Small intestine (tissue), 7 donors: ENCODE measurements around the gene MCM3. TPM values are rescaled to one million over a fixed set of nuclear protein-coding genes. Genes with fewer than 3 reads are reported as not detected.

Source experiments
- DNase-seq, 2 donors: peaks; one replicate each; pipeline versions ENCODE4 v3.0.0 to v3.0.0-alpha.2; 2013
- FAIRE-seq: peaks from 2 replicates; lab custom pipeline; 2012; peaks lifted over from hg19 to GRCh38; lab: Jason Lieb, UNC
- H3K27ac ChIP-seq, 3 donors: one replicate each; pipeline ENCODE4 v1.5.1; 2013; ENCODE audit warnings: low read length in 2 of 3, mild to moderate bottlenecking in 2 of 3, control low read depth in 1 of 3, inconsistent platforms in 1 of 3, low read depth in 1 of 3, moderate library complexity in 1 of 3
- H3K27me3 ChIP-seq, 3 donors: one replicate each; pipeline ENCODE4 v1.6.1; 2013; ENCODE audit warnings: low read length in 3 of 3, inconsistent platforms in 1 of 3; ENCODE audit not compliant: control insufficient read depth in 3 of 3, insufficient read depth in 3 of 3
- H3K36me3 ChIP-seq, 3 donors: one replicate each; pipeline ENCODE4 v1.6.1; 2013; ENCODE audit warnings: low read length in 3 of 3, inconsistent platforms in 1 of 3, low read depth in 1 of 3, mild to moderate bottlenecking in 1 of 3, moderate library complexity in 1 of 3; ENCODE audit not compliant: control insufficient read depth in 3 of 3, insufficient read depth in 2 of 3
- H3K4me1 ChIP-seq, 3 donors: one replicate each; pipeline ENCODE4 v1.6.1; 2013; ENCODE audit warnings: low read length in 2 of 3, inconsistent platforms in 1 of 3, low read depth in 1 of 3, mild to moderate bottlenecking in 1 of 3, moderate library complexity in 1 of 3; ENCODE audit not compliant: control insufficient read depth in 3 of 3, insufficient read depth in 2 of 3
- H3K4me3 ChIP-seq, 3 donors: one replicate each; pipeline ENCODE4 v1.5.1; 2013; ENCODE audit warnings: low read length in 3 of 3, control low read depth in 1 of 3, inconsistent platforms in 1 of 3, low read depth in 1 of 3, mild to moderate bottlenecking in 1 of 3, moderate library complexity in 1 of 3
- H3K9me3 ChIP-seq, 2 donors: one replicate each; pipeline ENCODE4 v1.6.1; 2013; ENCODE audit warnings: low read depth in 1 of 2, low read length in 1 of 2; ENCODE audit not compliant: control insufficient read depth in 2 of 2, insufficient read depth in 1 of 2
- WGBS, 3 donors: extraction: QIAGEN DNeasy Blood & Tissue Kit; methylation state at CpG; one replicate each; pipeline ENCODE4 v1.1.7; 2013; 5-methylcytosine and 5-hydroxymethylcytosine counted together
- polyA plus RNA-seq, 4 donors: library from polyadenylated mRNA; stranded (reverse) in 3 of 4; unstranded in 1 of 4; fragments of 200-250 nt in 3 of 4; fragments of 120-200 nt in 1 of 4; gene quantifications; one replicate each; pipeline versions ENCODE4 v1.2.1 to v1.2.3, GENCODE V29; 2013
- donor health status: healthy with polysubstance abuse.
- donor health status: control.
- donor health status: control.
- donor health status: Bipolar disorder and iron deficiency.
- donor health status: healthy.

MCM3 gene
- polyA plus RNA-seq, 4 donors = 9.4 to 58.0 (median 29.0) TPM

- no peaks in the 10 kb centered on the region for H3K27me3 ChIP-seq
- no peaks in the 10 kb centered on the region for H3K36me3 ChIP-seq
- no peaks in the 10 kb centered on the region for H3K9me3 ChIP-seq
- H3K4me1 ChIP-seq = peaks cover 2 to 54% (median 4%) of the 10 kb centered on the region in 3 donors
- DNase-seq (peak in 1 of 2 donors; percentile 57), FAIRE-seq (no peak)
- WGBS, 3 donors = 69 to 90% (median 86%) methylated on average over 29 to 32 of the region's 32 CpGs
- peak overlapping the region in 1 of 3 donors; percentile 60 for H3K27ac ChIP-seq
- H3K4me3 ChIP-seq = peak overlapping the region in 1 of 3 donors; percentile 11
Measured at GRCh38 chr6:52306972-52307870, 22.7 kb upstream of the MCM3 start.

DNA sequence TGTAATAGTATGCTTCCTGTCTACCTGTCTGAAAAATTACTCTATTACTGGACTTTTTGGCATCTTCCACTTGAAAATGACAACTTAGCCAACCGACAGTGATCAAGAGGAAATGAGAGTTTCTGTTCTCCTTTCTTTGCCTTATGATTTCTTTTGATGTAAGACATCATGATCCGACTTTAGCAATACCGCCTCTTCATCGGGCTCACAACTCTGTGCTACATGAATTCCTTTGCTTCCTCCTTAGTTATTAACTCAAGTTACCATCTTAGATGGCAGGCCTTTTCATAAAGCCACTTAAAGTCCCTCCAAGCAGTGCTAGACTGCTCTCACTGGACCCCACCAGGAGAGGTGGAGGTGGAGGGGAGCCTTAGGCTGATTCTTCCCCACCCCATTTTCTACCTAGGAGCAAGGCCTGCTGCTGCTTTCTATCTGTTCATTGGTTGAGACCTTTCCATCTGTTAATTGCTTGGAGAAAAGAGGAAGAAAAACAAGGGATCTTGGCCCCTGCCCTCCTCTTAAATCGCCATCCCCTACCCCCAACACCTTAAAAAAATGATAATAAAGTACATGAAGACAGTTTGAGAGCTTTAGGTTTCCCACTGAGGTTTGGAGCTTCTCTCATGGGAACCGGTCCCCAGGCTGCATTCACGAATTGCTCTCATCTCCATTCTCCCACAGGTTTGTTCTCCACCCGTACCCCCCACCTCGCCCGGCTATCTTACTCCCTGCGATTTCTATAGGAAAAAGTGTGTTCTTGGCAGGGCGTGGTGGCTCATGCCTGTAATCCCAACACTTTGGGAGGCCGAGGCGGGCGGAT is 21.6 kb upstream of the MCM3 start:
- Histone ChIP-seq H3K36me3 (no peaks in the 10 kb centered on the region), H3K4me3 (no peak overlapping the region), H3K9me3 (no peaks in the 10 kb centered on the region), H3K4me1 (peaks cover 2 to 54% (median 4%) of the 10 kb centered on the region in 3 donors), H3K27ac (peak overlapping the region in 2 of 3 donors; percentile 66 to 79), H3K27me3 (no peaks in the 10 kb centered on the region)
- FAIRE-seq = no peak
- 89 to 94% (median 94%) methylated on average over 14 to 15 of the region's 15 CpGs for WGBS, 3 donors
- no peak for DNase-seq

- DNase-seq (peak in 1 of 2 donors; percentile 51), FAIRE-seq (no peak)
- no peak overlapping the region for H3K4me3 ChIP-seq
- no peaks in the 10 kb centered on the region for H3K36me3 ChIP-seq
- no peaks in the 10 kb centered on the region for H3K27me3 ChIP-seq
- peak overlapping the region; percentile 35 to 79 (median 72) for H3K27ac ChIP-seq
- H3K4me1 ChIP-seq = peaks cover 2 to 54% (median 4%) of the 10 kb centered on the region in 3 donors
- H3K9me3 ChIP-seq = peaks cover 0 to 5% of the 10 kb centered on the region in 2 donors
- 25 to 40% (median 37%) methylated on average over 6 of the region's 6 CpGs for WGBS, 3 donors
Measured at GRCh38 chr6:52305411-52305810, 20.9 kb upstream of the MCM3 start.

GRCh38 chr6:52304983-52305390 is 20.4 kb upstream of the MCM3 start:
- H3K4me3 ChIP-seq = no peak overlapping the region
- peaks cover 2 to 54% (median 4%) of the 10 kb centered on the region in 3 donors for H3K4me1 ChIP-seq
- H3K9me3 ChIP-seq = peaks cover 0 to 10% of the 10 kb centered on the region in 2 donors
- H3K27me3 ChIP-seq = no peaks in the 10 kb centered on the region
- 44 to 79% (median 58%) methylated on average over 1 of the region's 1 CpG for WGBS, 3 donors
- peak; percentile 54 to 68 for DNase-seq
- peak overlapping the region in 2 of 3 donors; percentile 72 to 79 for H3K27ac ChIP-seq
- no peaks in the 10 kb centered on the region for H3K36me3 ChIP-seq
- FAIRE-seq = no peak

DNA sequence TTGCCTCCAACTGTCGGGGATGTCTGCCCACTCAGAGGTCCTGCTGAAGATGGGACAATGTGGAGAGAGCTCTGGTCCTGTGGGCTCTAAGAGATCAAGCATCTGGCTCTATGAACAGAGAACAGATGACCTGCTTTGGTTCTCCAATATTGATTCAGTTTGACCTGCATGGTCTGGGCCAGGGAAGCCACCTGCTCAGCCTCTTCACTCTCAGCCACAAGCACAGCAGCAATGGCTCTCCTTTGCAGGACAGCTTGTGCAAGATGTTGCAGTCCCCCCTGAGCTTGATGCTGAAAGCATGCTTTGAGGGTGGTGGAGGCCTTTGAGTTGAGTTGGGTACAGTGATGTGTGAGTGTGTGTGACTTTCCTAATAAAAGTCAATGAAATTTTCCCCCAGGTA is 18.6 kb upstream of the MCM3 start:
- peaks cover 2 to 52% (median 4%) of the 10 kb centered on the region in 3 donors for H3K4me1 ChIP-seq
- FAIRE-seq = no peak

DNA sequence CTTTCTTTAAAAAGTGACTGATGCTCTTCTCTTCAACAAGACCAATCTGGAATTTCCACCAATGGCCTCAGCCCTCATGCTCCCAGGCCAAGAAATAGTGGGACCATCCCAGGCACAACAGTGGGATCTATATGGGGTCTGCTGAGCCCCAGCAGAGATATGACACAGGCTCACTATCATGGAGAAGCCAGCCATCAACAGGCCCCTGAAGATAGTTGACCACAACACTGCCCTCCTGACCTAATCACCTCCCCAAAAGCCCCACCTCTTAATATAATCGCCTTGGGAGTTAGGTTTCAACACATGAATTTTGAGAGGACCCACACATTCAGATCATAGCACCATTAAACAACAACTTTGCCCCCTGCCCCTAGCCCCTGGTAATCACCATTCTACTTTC is 16.8 kb upstream of the MCM3 start:
- Histone ChIP-seq H3K27me3 (no peaks in the 10 kb centered on the region), H3K27ac (no peak overlapping the region), H3K4me3 (no peak overlapping the region), H3K9me3 (peaks cover 0 to 13% of the 10 kb centered on the region in 2 donors), H3K36me3 (no peaks in the 10 kb centered on the region), H3K4me1 (peaks cover 2 to 36% (median 4%) of the 10 kb centered on the region in 3 donors)
- FAIRE-seq (no peak), DNase-seq (no peak)
- 95 to 100% (median 97%) methylated on average over 1 of the region's 1 CpG for WGBS, 3 donors

More for the DNA sequence above, 18.6 kb upstream of the MCM3 start:
- WGBS, 3 donors = 100% methylated on average over 1 of the region's 1 CpG
- Histone ChIP-seq H3K9me3 (peaks cover 0 to 10% of the 10 kb centered on the region in 2 donors), H3K27ac (no peak overlapping the region), H3K4me3 (no peak overlapping the region), H3K36me3 (no peaks in the 10 kb centered on the region), H3K27me3 (no peaks in the 10 kb centered on the region)
- no peak for DNase-seq

DNA sequence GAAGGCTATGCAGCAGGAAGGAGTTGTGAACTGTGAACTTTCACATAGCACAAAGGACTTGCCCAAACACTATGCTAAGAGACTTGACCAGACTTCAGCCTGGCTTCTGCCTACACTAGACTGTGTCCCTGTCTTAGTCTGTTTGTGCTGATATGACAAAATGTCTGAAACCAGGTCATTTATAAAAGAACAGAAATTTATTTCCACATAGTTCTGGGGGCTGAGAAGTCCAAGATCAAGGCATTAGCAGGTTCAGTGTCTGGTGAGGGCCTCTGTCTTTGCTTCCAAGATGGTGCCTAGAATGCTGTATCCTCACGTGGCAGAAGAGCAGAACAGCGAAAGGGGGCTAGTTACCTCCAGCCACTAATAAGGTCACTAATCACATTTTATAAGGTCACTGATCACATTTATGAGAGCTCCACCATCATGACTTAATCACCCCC is 16.0 kb upstream of the MCM3 start:
- Histone ChIP-seq H3K4me3 (no peak overlapping the region), H3K36me3 (no peaks in the 10 kb centered on the region), H3K4me1 (peaks cover 2 to 28% (median 4%) of the 10 kb centered on the region in 3 donors), H3K27ac (no peak overlapping the region), H3K9me3 (peaks cover 0 to 19% of the 10 kb centered on the region in 2 donors), H3K27me3 (no peaks in the 10 kb centered on the region)
- DNase-seq (no peak), FAIRE-seq (no peak)
- WGBS, 3 donors = 97 to 100% (median 99%) methylated on average over 2 of the region's 2 CpGs

DNA sequence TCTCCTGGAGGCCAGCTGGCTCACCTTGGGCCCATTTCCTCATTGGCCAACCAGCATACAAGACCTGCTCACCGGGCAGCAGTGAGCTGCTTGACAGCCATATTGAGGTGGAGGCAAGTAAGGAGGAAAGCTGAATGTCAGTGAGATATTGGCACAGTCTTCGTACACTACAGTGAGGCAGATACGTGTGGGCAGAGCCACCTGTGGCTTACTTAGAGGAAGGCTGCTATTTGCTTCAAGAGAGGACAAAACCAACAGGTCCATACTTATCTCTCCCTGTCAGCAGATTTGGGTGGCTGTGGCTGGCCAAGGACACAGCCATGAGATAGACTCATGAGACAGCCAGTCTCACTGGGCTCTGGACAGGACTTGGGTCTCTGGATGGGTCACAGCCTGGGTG is 15.1 kb upstream of the MCM3 start:
- H3K9me3 ChIP-seq = peaks cover 0 to 19% of the 10 kb centered on the region in 2 donors
- peaks cover 0 to 19% (median 2%) of the 10 kb centered on the region in 3 donors for H3K4me1 ChIP-seq
- 89 to 97% (median 94%) methylated on average over 3 of the region's 3 CpGs for WGBS, 3 donors
- no peak for DNase-seq
- no peaks in the 10 kb centered on the region for H3K27me3 ChIP-seq
- H3K27ac ChIP-seq = no peak overlapping the region
- no peaks in the 10 kb centered on the region for H3K36me3 ChIP-seq
- H3K4me3 ChIP-seq = no peak overlapping the region
- FAIRE-seq = no peak
